Brain microvascular endothelial cell (primary cell): ENCODE data around the gene BOC.

ENCODE experiments used
- DNase-seq: peaks from one replicate; pipeline ENCODE4 v3.0.0-alpha.2; 2020
- H3K27ac ChIP-seq: fragments of 250-450 bp; sonication (Bioruptor Pico); 2 replicates; pipeline ENCODE4 v1.5.1; 2020; ENCODE audit warnings: mild to moderate bottlenecking, moderate library complexity
- H3K27me3 ChIP-seq: fragments of 250-450 bp; sonication (Bioruptor Pico); replicated peaks from 2 replicates; pipeline ENCODE4 v1.5.1; 2020; ENCODE audit warnings: mild to moderate bottlenecking
- H3K36me3 ChIP-seq: fragments of 250-450 bp; sonication (Bioruptor Pico); replicated peaks from 2 replicates; pipeline ENCODE4 v1.5.1; 2020; ENCODE audit warnings: mild to moderate bottlenecking
- H3K4me3 ChIP-seq: 2 replicates; pipeline ENCODE4 v1.5.1; 2011; ENCODE audit warnings: low read depth, mild to moderate bottlenecking, control low read depth, low read length, moderate library complexity
- in situ Hi-C: cut with HindIII; loops from 2 replicates; pipeline ENCODE4 v1.10.0; 2017; ENCODE audit warnings: low sequenced_read_pairs, low pct_ligation_motif_present
- TF ChIP-seq, protein P1 (sequence below): IDR thresholded peaks from 2 replicates; pipeline ENCODE4 v1.5.1; 2011; ENCODE audit warnings: low read depth, mild to moderate bottlenecking, moderate library complexity, low read length, control low read depth, inconsistent platforms; ENCODE audit errors: missing control alignments

Gene BOC

DNA sequence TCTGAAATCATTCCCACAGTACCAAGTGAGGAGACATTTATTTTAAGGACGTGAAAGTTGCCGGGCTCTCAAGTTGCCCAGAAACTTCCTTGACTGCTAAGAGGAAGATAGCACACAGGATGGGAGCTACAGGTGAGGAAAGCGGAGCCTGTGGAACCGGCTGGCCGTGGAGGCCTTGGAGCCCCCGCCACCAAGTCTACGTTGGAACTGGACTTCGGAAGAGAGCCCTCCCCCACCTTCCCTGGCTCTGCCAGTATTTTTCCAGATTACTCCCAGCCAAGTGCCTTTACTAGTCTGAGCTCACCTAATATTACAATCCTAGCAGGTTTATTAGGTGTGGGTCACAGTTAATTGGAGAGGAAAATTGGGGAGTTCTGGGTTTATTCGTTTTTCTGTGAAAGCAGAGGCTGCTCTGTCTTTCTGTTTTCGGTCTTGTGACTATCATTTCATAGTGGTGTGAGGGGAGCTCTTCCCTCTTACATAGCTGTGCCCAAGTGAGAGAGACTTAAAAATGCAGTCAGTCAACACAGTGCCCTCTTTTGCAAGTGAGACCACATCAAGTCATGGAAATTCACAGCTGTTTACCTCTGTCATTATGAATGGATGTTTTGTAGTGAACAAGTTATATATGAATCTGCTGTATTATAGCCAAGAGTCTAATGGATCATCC, 6.8 kb downstream of the BOC start:
- in situ Hi-C loops: no loop called here
- H3K36me3 ChIP-seq: no peaks in the 10 kb centered on the region
- TF ChIP-seq, protein P1, sequence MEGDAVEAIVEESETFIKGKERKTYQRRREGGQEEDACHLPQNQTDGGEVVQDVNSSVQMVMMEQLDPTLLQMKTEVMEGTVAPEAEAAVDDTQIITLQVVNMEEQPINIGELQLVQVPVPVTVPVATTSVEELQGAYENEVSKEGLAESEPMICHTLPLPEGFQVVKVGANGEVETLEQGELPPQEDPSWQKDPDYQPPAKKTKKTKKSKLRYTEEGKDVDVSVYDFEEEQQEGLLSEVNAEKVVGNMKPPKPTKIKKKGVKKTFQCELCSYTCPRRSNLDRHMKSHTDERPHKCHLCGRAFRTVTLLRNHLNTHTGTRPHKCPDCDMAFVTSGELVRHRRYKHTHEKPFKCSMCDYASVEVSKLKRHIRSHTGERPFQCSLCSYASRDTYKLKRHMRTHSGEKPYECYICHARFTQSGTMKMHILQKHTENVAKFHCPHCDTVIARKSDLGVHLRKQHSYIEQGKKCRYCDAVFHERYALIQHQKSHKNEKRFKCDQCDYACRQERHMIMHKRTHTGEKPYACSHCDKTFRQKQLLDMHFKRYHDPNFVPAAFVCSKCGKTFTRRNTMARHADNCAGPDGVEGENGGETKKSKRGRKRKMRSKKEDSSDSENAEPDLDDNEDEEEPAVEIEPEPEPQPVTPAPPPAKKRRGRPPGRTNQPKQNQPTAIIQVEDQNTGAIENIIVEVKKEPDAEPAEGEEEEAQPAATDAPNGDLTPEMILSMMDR: no peak
- no peak overlapping the region for H3K27ac ChIP-seq
- no peak overlapping the region for H3K4me3 ChIP-seq
- no peak for DNase-seq
- no peaks in the 10 kb centered on the region for H3K27me3 ChIP-seq

DNA sequence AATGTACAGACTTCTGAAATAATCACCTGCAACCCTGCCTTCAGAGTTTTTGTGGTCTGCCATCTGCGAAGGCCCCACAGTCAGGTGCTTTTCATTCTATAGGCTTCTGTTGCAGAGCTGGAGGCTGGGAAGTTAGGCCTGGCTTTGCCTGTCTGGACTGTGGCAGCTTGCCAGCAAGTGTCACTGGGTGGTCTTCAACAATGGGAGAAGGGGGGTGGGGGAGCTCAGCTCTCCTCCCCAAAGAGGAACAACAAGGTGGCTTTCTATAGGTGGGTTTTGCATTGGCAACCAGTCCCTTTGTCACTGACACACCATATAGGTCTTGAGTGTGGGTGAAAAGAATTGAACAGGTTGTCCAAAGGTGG, 7.3 kb downstream of the BOC start:
- DNase-seq: no peak
- in situ Hi-C loops: no loop called here
- no peaks in the 10 kb centered on the region for H3K27me3 ChIP-seq

DNA sequence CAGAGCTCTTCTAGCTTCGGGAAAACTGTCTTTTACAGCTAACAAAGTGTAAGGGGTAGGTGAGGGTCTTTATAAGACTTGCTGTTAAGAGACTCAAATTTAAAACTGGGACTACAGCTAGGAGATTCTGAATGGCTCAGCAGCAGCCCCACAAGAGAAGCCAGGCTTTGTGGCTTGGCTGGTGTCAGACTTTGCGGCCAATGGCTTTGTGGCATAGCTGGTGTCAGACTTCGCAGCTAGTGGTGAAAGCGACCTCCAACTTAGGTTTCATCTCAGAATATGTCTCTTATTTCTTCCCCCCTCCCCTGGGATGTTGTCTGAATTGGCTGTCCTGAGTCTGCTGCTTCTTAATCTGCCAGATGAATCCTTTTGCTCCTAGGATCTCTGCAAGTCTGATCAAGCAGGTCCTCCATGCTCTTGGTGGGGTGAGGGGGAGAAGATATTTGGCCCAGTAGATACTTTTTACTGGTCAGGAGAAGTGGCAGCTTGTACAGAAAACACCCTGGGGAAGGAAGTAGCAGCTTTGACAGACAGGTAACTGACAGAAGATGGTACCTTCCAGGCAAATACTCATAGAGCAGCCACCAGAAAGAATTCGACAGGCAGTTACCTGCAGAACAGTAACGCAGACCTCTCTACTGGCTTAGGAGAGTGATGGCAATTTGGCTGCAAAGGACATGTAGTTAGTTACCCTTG, 8.4 kb downstream of the BOC start:
- no peak for DNase-seq
- Histone ChIP-seq H3K27ac (no peak overlapping the region), H3K36me3 (no peaks in the 10 kb centered on the region), H3K4me3 (no peak overlapping the region), H3K27me3 (no peaks in the 10 kb centered on the region)
- TF ChIP-seq, protein P1: no peak
- in situ Hi-C loops: no loop called here

More for the DNA sequence above, 7.3 kb downstream of the BOC start:
- H3K4me3 ChIP-seq: no peak overlapping the region
- H3K36me3 ChIP-seq: no peaks in the 10 kb centered on the region
- TF ChIP-seq, protein P1: no peak
- no peak overlapping the region for H3K27ac ChIP-seq

DNA sequence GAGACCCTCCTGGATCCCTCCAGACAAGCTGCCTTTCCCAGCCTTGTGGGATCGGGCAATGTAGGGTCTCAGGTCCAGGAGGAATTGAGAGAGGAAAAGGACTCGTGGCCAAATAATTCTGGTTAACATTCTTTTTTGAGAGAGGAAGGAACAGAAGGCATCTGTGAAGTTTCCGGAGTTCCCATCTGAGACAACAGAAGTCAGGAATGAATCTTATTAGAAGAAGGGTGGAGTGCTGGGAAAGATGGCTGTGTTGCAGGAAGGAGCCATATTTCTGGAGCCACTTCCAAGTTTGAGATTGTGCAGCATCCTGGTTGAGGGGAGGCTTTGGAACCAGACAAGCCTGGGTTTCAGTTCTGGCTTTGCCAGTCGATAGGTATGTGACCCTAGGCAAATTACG, 9.4 kb downstream of the BOC start:
- in situ Hi-C loops: no loop called here
- TF ChIP-seq, protein P1: no peak
- DNase-seq: no peak
- Histone ChIP-seq H3K36me3 (no peaks in the 10 kb centered on the region), H3K27ac (no peak overlapping the region), H3K27me3 (no peaks in the 10 kb centered on the region), H3K4me3 (no peak overlapping the region)

DNA sequence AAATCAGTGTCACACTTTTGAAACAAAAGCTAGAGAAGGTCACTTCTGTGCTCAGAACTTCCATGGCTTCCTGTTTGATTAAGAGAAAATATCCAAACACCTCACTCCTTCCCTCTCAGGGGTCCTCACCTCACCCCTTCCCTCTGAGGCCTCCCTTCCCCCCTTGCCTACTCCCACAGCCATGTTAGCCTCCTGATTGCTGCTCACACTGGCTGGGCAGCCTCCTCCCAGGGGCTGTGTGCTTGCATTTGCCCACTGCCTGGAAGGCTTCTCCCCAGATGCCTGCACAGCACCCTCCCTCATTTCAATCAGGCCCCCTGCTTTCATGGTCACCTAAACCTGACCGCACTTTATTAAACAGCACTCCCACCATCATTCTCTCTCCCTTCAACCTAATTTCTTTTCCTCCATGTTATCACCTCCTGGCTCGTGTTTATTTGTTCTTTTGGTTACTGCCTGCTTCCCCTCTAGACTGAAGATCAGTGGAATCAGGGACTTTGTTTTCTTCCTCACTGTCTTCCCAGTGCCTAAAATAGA, 10.4 kb downstream of the BOC start:
- in situ Hi-C loops: no loop called here
- TF ChIP-seq, protein P1: no peak

More for the DNA sequence above, 10.4 kb downstream of the BOC start:
- Histone ChIP-seq H3K4me3 (no peak overlapping the region), H3K36me3 (no peaks in the 10 kb centered on the region), H3K27me3 (no peaks in the 10 kb centered on the region), H3K27ac (no peak overlapping the region)
- DNase-seq: no peak
